A549 (cell line): ENCODE data around the gene STX8. TPM values are rescaled to one million over a fixed set of nuclear protein-coding genes. Genes with fewer than 3 reads are reported as not detected.
A peak's percentile ranks its signal among the peaks of the same experiment; 100 is the strongest.

ENCODE experiments used
- ATAC-seq, 2 experiments: fragments of 200-7000 bp in 1 of 2; fragments of >200 bp in 1 of 2; cut with Nextera tagmentation in 1 of 2; cut with Tn5 transposase in 1 of 2; 3 replicates each; pipeline versions ENCODE4 v1.8.0 to v1.9.1; 2018 to 2020; ENCODE audit warnings: mild to moderate bottlenecking in 1 of 2, moderate library complexity in 1 of 2
- CTCF ChIA-PET: fragments of 300-600 bp; sonication (Branson Sonifier 250); formaldehyde crosslinking; extraction: SDS; loops from one replicate; lab custom pipeline; 2021; ENCODE audit warnings: antibody characterized with exemption, inconsistent platforms; lab: Yijun Ruan, JAX
- POLR2A ChIA-PET: fragments of 350-600 bp; formaldehyde crosslinking; extraction: SDS; loops from one replicate; lab custom pipeline; 2021; ENCODE audit warnings: antibody characterized with exemption, inconsistent platforms; lab: Yijun Ruan, JAX
- DNase-seq, 2 experiments: peaks; one replicate each; pipeline versions ENCODE4 v3.0.0 to v3.0.0-alpha.2; 2011 to 2016; ENCODE audit warnings: low read depth in 1 of 2, low spot score in 1 of 2
- FAIRE-seq: peaks from 2 replicates; lab custom pipeline; 2011; peaks lifted over from hg19 to GRCh38; lab: Jason Lieb, UNC
- H3K27ac ChIP-seq, 2 experiments: fragments of >200 bp; sonication (Bioruptor Twin); formaldehyde crosslinking; 3 replicates each; pipeline ENCODE4 v1.5.1; 2016 to 2017
- H3K4me1 ChIP-seq: fragments of >200 bp; sonication (Bioruptor Twin); formaldehyde crosslinking; 3 replicates; pipeline ENCODE4 v1.6.1; 2016
- H3K4me2 ChIP-seq: fragments of >200 bp; sonication (Bioruptor Twin); formaldehyde crosslinking; 3 replicates; pipeline ENCODE4 v1.6.1; 2016
- H3K4me3 ChIP-seq: fragments of >200 bp; sonication (Bioruptor Twin); formaldehyde crosslinking; 3 replicates; pipeline ENCODE4 v1.5.1; 2016
- H3K9me3 ChIP-seq: fragments of >200 bp; sonication (Bioruptor Twin); formaldehyde crosslinking; 3 replicates; pipeline ENCODE4 v1.6.1; 2016
- BHLHE40 ChIP-seq: IDR thresholded peaks from 2 replicates; pipeline ENCODE4 v1.6.1; 2012; ENCODE audit warnings: low read depth, low read length, inconsistent platforms
- CBX8 ChIP-seq: fragments of 200-600 bp; sonication (generic); IDR thresholded peaks from 2 replicates; pipeline ENCODE4 v1.6.1; 2016
- CEBPB ChIP-seq, 2 experiments: fragments of >200 bp in 1 of 2; sonication (Bioruptor Twin) in 1 of 2; formaldehyde crosslinking in 1 of 2; IDR thresholded peaks; 2 replicates each; pipeline ENCODE4 v1.6.1; 2012 to 2016
- EP300 ChIP-seq, 2 experiments: fragments of >200 bp; sonication (Bioruptor Twin); formaldehyde crosslinking; IDR thresholded peaks; 2 replicates in 1 of 2; 3 replicates in 1 of 2; pipeline ENCODE4 v1.6.1; 2016 to 2017
- FOSB ChIP-seq: fragments of 250-450 bp; sonication (Bioruptor Pico); IDR thresholded peaks from 2 replicates; pipeline ENCODE4 v1.5.0; 2020; ENCODE audit warnings: mild to moderate bottlenecking, moderate library complexity
- FOXS1 ChIP-seq: fragments of 250-450 bp; sonication (Bioruptor Pico); IDR thresholded peaks from 2 replicates; pipeline ENCODE4 v1.5.0; 2020; ENCODE audit warnings: mild to moderate bottlenecking, moderate library complexity
- HDAC2 ChIP-seq: fragments of 200-600 bp; sonication (generic); IDR thresholded peaks from 2 replicates; pipeline ENCODE4 v1.6.1; 2016
- HOXB13 ChIP-seq: fragments of 250-450 bp; sonication (Bioruptor Pico); IDR thresholded peaks from 2 replicates; pipeline ENCODE4 v1.5.0; 2020; ENCODE audit warnings: low read depth, mild to moderate bottlenecking, moderate library complexity
- JUNB ChIP-seq: fragments of >200 bp; sonication (Bioruptor Twin); formaldehyde crosslinking; IDR thresholded peaks from 2 replicates; pipeline ENCODE4 v1.6.1; 2016
- KDM5A ChIP-seq: fragments of 200-600 bp; sonication (generic); IDR thresholded peaks from 2 replicates; pipeline ENCODE4 v1.6.1; 2016; ENCODE audit warnings: antibody characterized with exemption, mild to moderate bottlenecking
- MAFK ChIP-seq: fragments of 450-650 bp; IDR thresholded peaks from 2 replicates; pipeline ENCODE4 v1.6.1; 2014; ENCODE audit not compliant: partially characterized antibody
- NR3C1 ChIP-seq: fragments of >200 bp; sonication (Bioruptor Twin); formaldehyde crosslinking; IDR thresholded peaks from 3 replicates; pipeline ENCODE4 v1.6.1; 2017
- RCOR1 ChIP-seq: fragments of 150-350 bp; IDR thresholded peaks from 2 replicates; pipeline ENCODE4 v1.6.1; 2014; ENCODE audit warnings: antibody characterized with exemption, low read length, low read depth
- RNF2 ChIP-seq: fragments of 200-600 bp; sonication (generic); IDR thresholded peaks from 2 replicates; pipeline ENCODE4 v1.6.1; 2016; ENCODE audit warnings: low read depth, mild to moderate bottlenecking, antibody characterized with exemption, moderate library complexity, borderline replicate concordance
- SMC3 ChIP-seq: fragments of >200 bp; sonication (Bioruptor Twin); formaldehyde crosslinking; IDR thresholded peaks from 3 replicates; pipeline ENCODE4 v1.6.1; 2018; ENCODE audit warnings: inconsistent platforms
- TP53 ChIP-seq: fragments of 250-450 bp; sonication (Bioruptor Pico); IDR thresholded peaks from 2 replicates; pipeline ENCODE4 v1.5.0; 2021; ENCODE audit warnings: mild to moderate bottlenecking, moderate library complexity
- ZC3H11A ChIP-seq: fragments of 450-650 bp; IDR thresholded peaks from 2 replicates; pipeline ENCODE4 v1.6.1; 2014; ENCODE audit warnings: antibody characterized with exemption, mild to moderate bottlenecking
- ZFP36 ChIP-seq: fragments of 450-650 bp; IDR thresholded peaks from 2 replicates; pipeline ENCODE4 v1.6.1; 2014; ENCODE audit warnings: borderline replicate concordance; ENCODE audit not compliant: partially characterized antibody
- ZNF302 ChIP-seq: fragments of 250-450 bp; sonication (Bioruptor Pico); IDR thresholded peaks from 2 replicates; pipeline ENCODE4 v1.9.0; 2021; ENCODE audit warnings: inconsistent platforms, mild to moderate bottlenecking, moderate library complexity
- WGBS: methylation state at CpG from one replicate; pipeline ENCODE4 v1.1.6; 2017; ENCODE audit errors: missing lambda C conversion rate; 5-methylcytosine and 5-hydroxymethylcytosine counted together
- polyA plus RNA-seq, 4 experiments: library from polyadenylated mRNA; depleted of rRNA in 3 of 4; stranded (reverse); fragments of >200 nt; fragmentation: RNase III in 1 of 4; extraction: RNeasy Plus Mini Kit Qiagen cat#74134 plus additional on column Dnase treatment in 1 of 4; gene quantifications; 2 replicates in 3 of 4; 3 replicates in 1 of 4; pipeline ENCODE4 v1.2.3, GENCODE V29; 2011 to 2017
- TF ChIP-seq, protein P1 (sequence below): IDR thresholded peaks from 2 replicates; pipeline ENCODE4 v1.6.1; 2012
- TF ChIP-seq, protein P2 (sequence below): fragments of >200 bp; sonication (Bioruptor Twin); formaldehyde crosslinking; IDR thresholded peaks from 3 replicates; pipeline ENCODE4 v1.6.1; 2016
- TF ChIP-seq, protein P3 (sequence below): IDR thresholded peaks from 2 replicates; pipeline ENCODE4 v1.6.1; 2012
- TF ChIP-seq, protein P4 (sequence below): fragments of 150-350 bp; IDR thresholded peaks from 2 replicates; pipeline ENCODE4 v1.6.1; 2014; ENCODE audit warnings: low read depth, mild to moderate bottlenecking, low read length
- TF ChIP-seq, protein P5 (sequence below): IDR thresholded peaks from 2 replicates; pipeline ENCODE4 v1.6.1; 2012; ENCODE audit warnings: low read depth, borderline replicate concordance

STX8 gene
- polyA plus RNA-seq, 2 of the 4 experiments (the other 2 are of a cell fraction) = 93.6 to 168 TPM

DNA sequence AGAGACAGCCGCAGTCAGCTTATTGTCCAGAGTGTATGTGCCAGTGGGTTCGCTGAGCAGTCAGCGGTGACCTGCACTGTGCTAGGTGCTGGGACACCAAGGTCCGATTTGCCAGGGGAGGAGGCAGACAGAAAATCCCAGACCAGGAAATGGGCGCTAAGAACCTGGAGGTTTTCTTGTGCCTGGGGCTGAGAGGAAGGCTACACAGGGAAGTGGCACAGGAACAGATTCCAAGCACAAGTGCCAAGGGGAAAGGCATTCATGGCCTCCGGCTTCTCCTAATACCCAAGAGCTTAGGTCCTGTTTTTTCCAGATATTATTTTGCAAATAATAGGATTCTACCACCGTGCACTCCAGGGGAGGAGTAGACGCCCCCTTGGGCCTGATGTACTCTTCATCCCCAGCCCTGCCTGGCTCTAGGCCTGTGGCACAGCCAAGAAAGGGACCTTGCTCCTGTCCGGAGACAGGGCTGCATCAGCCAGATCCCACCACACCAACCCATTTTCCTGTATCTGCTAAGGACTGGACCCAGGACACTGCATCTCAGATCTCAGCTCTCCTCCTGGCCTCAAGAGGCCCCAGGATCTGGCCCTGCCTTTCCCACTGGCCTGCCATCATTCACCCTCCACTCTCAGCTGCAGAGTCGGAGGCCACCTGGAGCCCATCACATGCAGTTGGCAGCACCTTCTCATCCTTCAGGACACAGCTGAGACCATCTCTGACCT is 367.1 kb downstream of the STX8 start:
- no peak for TF ChIP-seq KDM5A
- TF ChIP-seq, protein P1, sequence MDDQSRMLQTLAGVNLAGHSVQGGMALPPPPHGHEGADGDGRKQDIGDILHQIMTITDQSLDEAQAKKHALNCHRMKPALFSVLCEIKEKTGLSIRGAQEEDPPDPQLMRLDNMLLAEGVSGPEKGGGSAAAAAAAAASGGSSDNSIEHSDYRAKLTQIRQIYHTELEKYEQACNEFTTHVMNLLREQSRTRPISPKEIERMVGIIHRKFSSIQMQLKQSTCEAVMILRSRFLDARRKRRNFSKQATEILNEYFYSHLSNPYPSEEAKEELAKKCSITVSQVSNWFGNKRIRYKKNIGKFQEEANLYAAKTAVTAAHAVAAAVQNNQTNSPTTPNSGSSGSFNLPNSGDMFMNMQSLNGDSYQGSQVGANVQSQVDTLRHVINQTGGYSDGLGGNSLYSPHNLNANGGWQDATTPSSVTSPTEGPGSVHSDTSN = no peak
- no peak for TF ChIP-seq RNF2
- TF ChIP-seq, protein P2, sequence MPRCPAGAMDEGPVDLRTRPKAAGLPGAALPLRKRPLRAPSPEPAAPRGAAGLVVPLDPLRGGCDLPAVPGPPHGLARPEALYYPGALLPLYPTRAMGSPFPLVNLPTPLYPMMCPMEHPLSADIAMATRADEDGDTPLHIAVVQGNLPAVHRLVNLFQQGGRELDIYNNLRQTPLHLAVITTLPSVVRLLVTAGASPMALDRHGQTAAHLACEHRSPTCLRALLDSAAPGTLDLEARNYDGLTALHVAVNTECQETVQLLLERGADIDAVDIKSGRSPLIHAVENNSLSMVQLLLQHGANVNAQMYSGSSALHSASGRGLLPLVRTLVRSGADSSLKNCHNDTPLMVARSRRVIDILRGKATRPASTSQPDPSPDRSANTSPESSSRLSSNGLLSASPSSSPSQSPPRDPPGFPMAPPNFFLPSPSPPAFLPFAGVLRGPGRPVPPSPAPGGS = no peak
- TF ChIP-seq JUNB = no peak
- TF ChIP-seq, protein P3, sequence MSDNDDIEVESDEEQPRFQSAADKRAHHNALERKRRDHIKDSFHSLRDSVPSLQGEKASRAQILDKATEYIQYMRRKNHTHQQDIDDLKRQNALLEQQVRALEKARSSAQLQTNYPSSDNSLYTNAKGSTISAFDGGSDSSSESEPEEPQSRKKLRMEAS = no peak
- H3K4me1 ChIP-seq = no peaks in the 10 kb centered on the region
- no peaks in the 10 kb centered on the region for H3K9me3 ChIP-seq
- FAIRE-seq (no peak), ATAC-seq (no peak), DNase-seq (no peak)
- no peak overlapping the region for H3K27ac ChIP-seq
- WGBS = 81% methylated on average over 10 of the region's 10 CpGs
- CTCF ChIA-PET = interaction anchor here (1.3 to 1.4 kb wide), 2 partner anchors 10 to 18 kb away, joined by 3 to 4 read pairs; no protein-coding TSS in a partner anchor
- no peak overlapping the region for H3K4me3 ChIP-seq
- no peak overlapping the region for H3K4me2 ChIP-seq
- POLR2A ChIA-PET = no interaction called here

DNA sequence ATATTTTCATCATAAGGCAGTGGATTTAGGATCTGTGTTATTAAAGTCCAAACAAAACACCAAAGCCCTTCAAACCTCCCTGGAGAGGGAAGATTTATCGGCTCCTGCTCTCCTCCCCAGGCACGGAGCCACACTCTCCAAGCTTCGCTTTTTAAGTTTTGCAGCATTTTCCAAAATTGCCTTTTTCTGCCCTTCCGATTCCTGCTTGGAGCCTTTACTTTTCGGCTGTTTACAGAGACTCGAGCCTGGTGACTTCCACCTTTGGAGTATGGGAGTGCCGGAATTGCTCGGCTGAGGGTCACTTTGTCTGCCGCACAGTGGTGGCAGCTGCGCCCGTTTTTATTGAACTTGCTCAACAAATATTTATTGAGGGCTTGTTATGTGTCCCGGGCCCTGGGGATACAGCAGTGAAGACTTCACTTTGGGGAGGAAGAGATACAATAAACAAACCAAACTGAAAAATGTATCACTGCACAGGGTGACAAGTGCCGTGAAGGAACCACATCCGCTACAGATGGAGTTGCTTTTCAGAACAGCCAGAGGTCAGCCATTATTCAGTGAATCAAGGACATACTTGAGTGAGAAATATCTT is 368.8 kb downstream of the STX8 start:
- Histone ChIP-seq H3K4me3 (no peak overlapping the region), H3K4me2 (peak overlapping the region; percentile 34; the same call in 2 of the 3 replicates), H3K27ac (no peak overlapping the region), H3K4me1 (no peaks in the 10 kb centered on the region), H3K9me3 (no peaks in the 10 kb centered on the region)
- POLR2A ChIA-PET = no interaction called here
- WGBS = 26% methylated on average over 14 of the region's 14 CpGs
- no peak; a peak in 1 of 6 replicates for ATAC-seq
- CTCF ChIA-PET = interaction anchor here (1.3 kb wide), 1 partner anchor 8 kb away, joined by 4 read pairs; no protein-coding TSS in a partner anchor
- TF ChIP-seq HDAC2 = no peak
- TF ChIP-seq, protein P4, sequence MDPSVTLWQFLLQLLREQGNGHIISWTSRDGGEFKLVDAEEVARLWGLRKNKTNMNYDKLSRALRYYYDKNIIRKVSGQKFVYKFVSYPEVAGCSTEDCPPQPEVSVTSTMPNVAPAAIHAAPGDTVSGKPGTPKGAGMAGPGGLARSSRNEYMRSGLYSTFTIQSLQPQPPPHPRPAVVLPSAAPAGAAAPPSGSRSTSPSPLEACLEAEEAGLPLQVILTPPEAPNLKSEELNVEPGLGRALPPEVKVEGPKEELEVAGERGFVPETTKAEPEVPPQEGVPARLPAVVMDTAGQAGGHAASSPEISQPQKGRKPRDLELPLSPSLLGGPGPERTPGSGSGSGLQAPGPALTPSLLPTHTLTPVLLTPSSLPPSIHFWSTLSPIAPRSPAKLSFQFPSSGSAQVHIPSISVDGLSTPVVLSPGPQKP = no peak
- FAIRE-seq = no peak
- DNase-seq = no peak

DNA sequence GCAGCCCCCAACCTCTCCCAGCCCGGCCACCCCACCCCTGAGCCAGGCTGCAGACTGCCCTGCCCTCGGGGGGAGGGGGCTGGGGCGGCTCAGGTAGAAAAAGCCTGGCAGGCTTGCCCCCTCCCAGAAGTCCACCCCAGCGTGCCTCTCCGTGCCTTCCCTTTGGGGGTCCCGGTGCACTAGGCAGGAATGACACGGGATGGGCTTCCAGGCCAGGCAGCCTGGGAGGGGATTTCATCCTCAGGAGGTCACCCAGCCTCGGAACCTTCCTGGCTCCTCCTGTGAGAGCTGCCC is 369.3 kb downstream of the STX8 start:
- Histone ChIP-seq H3K9me3 (no peaks in the 10 kb centered on the region), H3K4me1 (no peaks in the 10 kb centered on the region), H3K4me2 (peak overlapping the region; percentile 34; the same call in 1 of the 3 replicates), H3K27ac (no peak overlapping the region), H3K4me3 (no peak overlapping the region)
- FAIRE-seq = no peak
- WGBS = 20% methylated on average over 5 of the region's 8 CpGs
- ChIA-PET POLR2A (no interaction called here), CTCF (interaction anchor here (1.2 kb wide), 1 partner anchor 24 kb away, joined by 3 read pairs; no protein-coding TSS in a partner anchor)
- DNase-seq = no peak
- TF ChIP-seq RCOR1 = no peak
- TF ChIP-seq, protein P3 = no peak
- TF ChIP-seq NR3C1 = no peak
- TF ChIP-seq CBX8 = no peak
- TF ChIP-seq, protein P2 = no peak
- no peak for TF ChIP-seq FOXS1
- no peak for TF ChIP-seq ZNF302 (CRISPR knock-in tag)
- no peak for TF ChIP-seq ZC3H11A
- no peak for TF ChIP-seq HOXB13 (CRISPR knock-in tag)
- no peak for TF ChIP-seq JUNB
- TF ChIP-seq FOSB (CRISPR knock-in tag) = no peak
- TF ChIP-seq CEBPB (IDR thresholded peaks at IDR 0.05) = no peak
- no peak for TF ChIP-seq ZFP36
- no peak for TF ChIP-seq EP300 (IDR thresholded peaks at IDR 0.05)
- no peak for TF ChIP-seq MAFK
- TF ChIP-seq SMC3 = no peak
- no peak for TF ChIP-seq KDM5A
- TF ChIP-seq, protein P5, sequence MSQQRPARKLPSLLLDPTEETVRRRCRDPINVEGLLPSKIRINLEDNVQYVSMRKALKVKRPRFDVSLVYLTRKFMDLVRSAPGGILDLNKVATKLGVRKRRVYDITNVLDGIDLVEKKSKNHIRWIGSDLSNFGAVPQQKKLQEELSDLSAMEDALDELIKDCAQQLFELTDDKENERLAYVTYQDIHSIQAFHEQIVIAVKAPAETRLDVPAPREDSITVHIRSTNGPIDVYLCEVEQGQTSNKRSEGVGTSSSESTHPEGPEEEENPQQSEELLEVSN = no peak
- no peak for TF ChIP-seq TP53 (CRISPR knock-in tag)
- no peak for TF ChIP-seq BHLHE40
- ATAC-seq = no peak
